ENCODE data around the gene TTLL9. TPM values are rescaled to one million over a fixed set of nuclear protein-coding genes. Genes with fewer than 3 reads are reported as not detected.
A peak's percentile ranks its signal among the peaks of the same experiment; 100 is the strongest.

Gene TTLL9
- total RNA-seq, 5 donors from 2014 or later (not counting 1 experiment from before 2014, with no cell fraction given), result 0.16 TPM; not detected in 4

GRCh38 chr20:31870726-31871617 lies 538 bp downstream of the TTLL9 start:
- Histone ChIP-seq H3K9me3 (no peaks in the 10 kb centered on the region), H3K27ac (ENCODE audit: low read length) (no peak overlapping the region), H3K36me3 (ENCODE audit: control insufficient read depth in 2 of 2, extremely low read depth in 1 of 2, insufficient read depth in 1 of 2, low read length in 1 of 2) (no peaks in the 10 kb centered on the region), H3K4me1 (ENCODE audit: control insufficient read depth in 1 of 2, extremely low read depth in 1 of 2, insufficient read depth in 2 of 2, low read length in 2 of 2) (peaks cover 0 to 15% of the 10 kb centered on the region in 2 experiments), H3K27me3 (replicated peaks in 1 of 2; ENCODE audit: control insufficient read depth in 2 of 2, extremely low read depth in 1 of 2, insufficient read depth in 2 of 2, low read length in 1 of 2) (peaks cover 0 to 44% of the 10 kb centered on the region in 2 experiments), H3K4me3 (ENCODE audit: control insufficient read depth in 1 of 2, extremely low read depth in 1 of 2, low read length in 1 of 2) (peak overlapping the region; percentile 11 to 35)
- Mint-ChIP-seq H3K4me3 (peak overlapping the region; percentile 71 to 80 (median 75)), H3K27me3 (peaks cover 31 to 43% of the 10 kb centered on the region in 2 donors), H3K27ac (no peak overlapping the region), H3K9me3 (no peaks in the 10 kb centered on the region), H3K36me3 (no peaks in the 10 kb centered on the region), H3K4me1 (peaks cover 8 to 19% (median 14%) of the 10 kb centered on the region in 3 donors)
- ChIA-PET CTCF (interaction anchor here in 1 of 2 donors (0.8 to 1.0 kb wide), 2 partner anchors 9 kb away, joined by 3 read pairs; no protein-coding TSS in a partner anchor), POLR2A (interaction anchor here in 1 of 2 donors (0.5 kb wide), 1 partner anchor 178 kb away, joined by 3 read pairs; no protein-coding TSS in a partner anchor)
- DNase-seq (no peak), ATAC-seq (replicated peaks in 1 of 4) (peak in 1 of 4 experiments; percentile 6)
- 10% methylated on average over 8 of the region's 24 CpGs for WGBS (ENCODE audit: insufficient coverage)

DNA sequence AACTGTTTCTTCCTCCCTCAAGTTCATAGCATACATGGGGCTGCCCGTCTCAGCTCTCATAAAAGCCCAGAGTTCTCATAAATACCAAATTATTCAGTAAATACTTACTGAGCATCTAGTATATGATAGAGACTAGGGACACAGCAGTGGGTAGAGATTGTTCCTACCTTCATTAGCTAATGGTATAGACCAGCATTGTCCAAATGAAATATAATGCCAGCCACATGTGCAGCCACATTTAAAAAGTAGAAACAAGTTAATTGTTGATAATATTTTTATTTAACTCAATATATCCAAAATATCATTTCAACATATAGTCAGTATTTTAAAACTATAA lies 1.2 kb downstream of the TTLL9 start:
- Histone ChIP-seq H3K27ac (ENCODE audit: low read length) (no peak overlapping the region), H3K4me1 (ENCODE audit: control insufficient read depth in 1 of 2, extremely low read depth in 1 of 2, insufficient read depth in 2 of 2, low read length in 2 of 2) (peaks cover 0 to 15% of the 10 kb centered on the region in 2 experiments), H3K9me3 (no peaks in the 10 kb centered on the region), H3K36me3 (ENCODE audit: control insufficient read depth in 2 of 2, extremely low read depth in 1 of 2, insufficient read depth in 1 of 2, low read length in 1 of 2) (no peaks in the 10 kb centered on the region), H3K27me3 (replicated peaks in 1 of 2; ENCODE audit: control insufficient read depth in 2 of 2, extremely low read depth in 1 of 2, insufficient read depth in 2 of 2, low read length in 1 of 2) (peaks cover 0 to 44% of the 10 kb centered on the region in 2 experiments), H3K4me3 (ENCODE audit: control insufficient read depth in 1 of 2, extremely low read depth in 1 of 2, low read length in 1 of 2) (no peak overlapping the region)
- peaks cover 31 to 43% of the 10 kb centered on the region in 2 donors for H3K27me3 Mint-ChIP-seq
- WGBS (ENCODE audit: insufficient coverage), result no CpG with 5 or more reads among the region's 1 CpG
- H3K9me3 Mint-ChIP-seq, result no peaks in the 10 kb centered on the region
- H3K36me3 Mint-ChIP-seq, result no peaks in the 10 kb centered on the region
- peaks cover 8 to 19% (median 14%) of the 10 kb centered on the region in 3 donors for H3K4me1 Mint-ChIP-seq
- H3K27ac Mint-ChIP-seq, result no peak overlapping the region
- ChIA-PET POLR2A (no interaction called here), CTCF (interaction anchor here in 1 of 2 donors (0.7 to 1.5 kb wide), 4 partner anchors 8 to 124 kb away, joined by 3 read pairs; no protein-coding TSS in a partner anchor)
- DNase-seq (no peak), ATAC-seq (replicated peaks in 1 of 4) (no peak)
- H3K4me3 Mint-ChIP-seq, result peak overlapping the region in 2 of 3 donors; percentile 71 to 80

GRCh38 chr20:31872406-31872805 lies 2.0 kb downstream of the TTLL9 start:
- H3K4me1 ChIP-seq (ENCODE audit: control insufficient read depth in 1 of 2, extremely low read depth in 1 of 2, insufficient read depth in 2 of 2, low read length in 2 of 2), result peaks cover 0 to 15% of the 10 kb centered on the region in 2 experiments
- ATAC-seq (replicated peaks in 1 of 4) (no peak), DNase-seq (no peak)
- Mint-ChIP-seq H3K9me3 (no peaks in the 10 kb centered on the region), H3K27ac (peak overlapping the region in 1 of 2 donors; percentile 49), H3K36me3 (no peaks in the 10 kb centered on the region), H3K4me1 (peaks cover 8 to 19% (median 14%) of the 10 kb centered on the region in 3 donors), H3K4me3 (no peak overlapping the region), H3K27me3 (peaks cover 31 to 43% of the 10 kb centered on the region in 2 donors)
- no peak overlapping the region for H3K4me3 ChIP-seq (ENCODE audit: control insufficient read depth in 1 of 2, extremely low read depth in 1 of 2, low read length in 1 of 2)
- CTCF ChIA-PET, result interaction anchor here in 1 of 2 donors (0.7 to 1.5 kb wide), 2 partner anchors 12 to 124 kb away, joined by 3 read pairs; no protein-coding TSS in a partner anchor
- WGBS (ENCODE audit: insufficient coverage), result no CpG with 5 or more reads among the region's 6 CpGs
- no peaks in the 10 kb centered on the region for H3K36me3 ChIP-seq (ENCODE audit: control insufficient read depth in 2 of 2, extremely low read depth in 1 of 2, insufficient read depth in 1 of 2, low read length in 1 of 2)
- H3K27me3 ChIP-seq (replicated peaks in 1 of 2; ENCODE audit: control insufficient read depth in 2 of 2, extremely low read depth in 1 of 2, insufficient read depth in 2 of 2, low read length in 1 of 2), result peaks cover 0 to 44% of the 10 kb centered on the region in 2 experiments
- H3K27ac ChIP-seq (ENCODE audit: low read length), result no peak overlapping the region
- no peaks in the 10 kb centered on the region for H3K9me3 ChIP-seq
- POLR2A ChIA-PET, result interaction anchor here in 1 of 2 donors (0.7 kb wide), 1 partner anchor 42 kb away, joined by 3 read pairs; no protein-coding TSS in a partner anchor

DNA sequence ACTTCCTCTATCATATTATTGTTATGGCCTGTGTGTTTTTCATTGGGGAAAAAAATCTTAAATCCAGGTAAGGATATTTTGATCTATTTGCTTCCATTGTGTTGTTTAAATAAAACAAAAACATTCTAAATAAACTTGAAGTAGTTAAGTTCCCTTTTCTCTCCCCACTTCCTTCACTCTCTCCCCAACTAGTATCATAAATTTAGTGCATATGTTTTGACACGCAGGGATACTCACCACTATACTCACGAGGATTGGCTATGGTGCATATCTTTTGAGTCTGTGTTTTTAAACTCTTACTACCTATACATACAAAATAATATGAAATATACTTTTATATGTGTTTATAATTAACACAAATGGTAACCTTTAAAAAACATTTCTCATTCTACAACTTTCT lies 5.2 kb downstream of the TTLL9 start:
- H3K27ac ChIP-seq (ENCODE audit: low read length), result no peak overlapping the region
- Mint-ChIP-seq H3K9me3 (no peaks in the 10 kb centered on the region), H3K27ac (no peak overlapping the region), H3K4me3 (no peak overlapping the region), H3K36me3 (no peaks in the 10 kb centered on the region), H3K4me1 (peaks cover 14 to 18% (median 17%) of the 10 kb centered on the region in 3 donors), H3K27me3 (peaks cover 17 to 32% of the 10 kb centered on the region in 2 donors)
- no peaks in the 10 kb centered on the region for H3K9me3 ChIP-seq
- DNase-seq (no peak), ATAC-seq (replicated peaks in 1 of 4) (no peak)
- POLR2A ChIA-PET, result no interaction called here
- no peaks in the 10 kb centered on the region for H3K36me3 ChIP-seq (ENCODE audit: control insufficient read depth in 2 of 2, extremely low read depth in 1 of 2, insufficient read depth in 1 of 2, low read length in 1 of 2)
- CTCF ChIA-PET, result no interaction called here
- peaks cover 4 to 18% of the 10 kb centered on the region in 2 experiments for H3K4me1 ChIP-seq (ENCODE audit: control insufficient read depth in 1 of 2, extremely low read depth in 1 of 2, insufficient read depth in 2 of 2, low read length in 2 of 2)
- H3K27me3 ChIP-seq (replicated peaks in 1 of 2; ENCODE audit: control insufficient read depth in 2 of 2, extremely low read depth in 1 of 2, insufficient read depth in 2 of 2, low read length in 1 of 2), result peaks cover 3 to 31% of the 10 kb centered on the region in 2 experiments
- WGBS (ENCODE audit: insufficient coverage), result no CpG with 5 or more reads among the region's 2 CpGs
- H3K4me3 ChIP-seq (ENCODE audit: control insufficient read depth in 1 of 2, extremely low read depth in 1 of 2, low read length in 1 of 2), result no peak overlapping the region

GRCh38 chr20:31877684-31878083 lies 7.2 kb downstream of the TTLL9 start:
- H3K4me1 Mint-ChIP-seq, result peaks cover 16 to 19% (median 17%) of the 10 kb centered on the region in 3 donors
- Histone ChIP-seq H3K9me3 (no peaks in the 10 kb centered on the region), H3K4me1 (ENCODE audit: control insufficient read depth in 1 of 2, extremely low read depth in 1 of 2, insufficient read depth in 2 of 2, low read length in 2 of 2) (peaks cover 4 to 12% of the 10 kb centered on the region in 2 experiments), H3K36me3 (ENCODE audit: control insufficient read depth in 2 of 2, extremely low read depth in 1 of 2, insufficient read depth in 1 of 2, low read length in 1 of 2) (no peaks in the 10 kb centered on the region), H3K4me3 (ENCODE audit: control insufficient read depth in 1 of 2, extremely low read depth in 1 of 2, low read length in 1 of 2) (no peak overlapping the region), H3K27me3 (replicated peaks in 1 of 2; ENCODE audit: control insufficient read depth in 2 of 2, extremely low read depth in 1 of 2, insufficient read depth in 2 of 2, low read length in 1 of 2) (peaks cover 3 to 18% of the 10 kb centered on the region in 2 experiments), H3K27ac (ENCODE audit: low read length) (no peak overlapping the region)
- no peak overlapping the region for H3K4me3 Mint-ChIP-seq
- H3K27me3 Mint-ChIP-seq, result peaks cover 3 to 14% of the 10 kb centered on the region in 2 donors
- H3K36me3 Mint-ChIP-seq, result no peaks in the 10 kb centered on the region
- no peak for ATAC-seq (replicated peaks in 1 of 4)
- H3K9me3 Mint-ChIP-seq, result no peaks in the 10 kb centered on the region
- POLR2A ChIA-PET, result no interaction called here
- no peak overlapping the region for H3K27ac Mint-ChIP-seq
- no peak for DNase-seq
- CTCF ChIA-PET, result interaction anchor here in 1 of 2 donors (0.6 kb wide), 1 partner anchor 10 kb away, joined by 8 read pairs; no protein-coding TSS in a partner anchor

Measured in T-cell (primary cell).